Measurements from ENCODE around the gene RIC1.
"Not testable (repeated sequence)": the region's sequence is repeated elsewhere in the genome, so short reads cannot be mapped to it uniquely, and the experiment has no call there.

RIC1 gene

DNA sequence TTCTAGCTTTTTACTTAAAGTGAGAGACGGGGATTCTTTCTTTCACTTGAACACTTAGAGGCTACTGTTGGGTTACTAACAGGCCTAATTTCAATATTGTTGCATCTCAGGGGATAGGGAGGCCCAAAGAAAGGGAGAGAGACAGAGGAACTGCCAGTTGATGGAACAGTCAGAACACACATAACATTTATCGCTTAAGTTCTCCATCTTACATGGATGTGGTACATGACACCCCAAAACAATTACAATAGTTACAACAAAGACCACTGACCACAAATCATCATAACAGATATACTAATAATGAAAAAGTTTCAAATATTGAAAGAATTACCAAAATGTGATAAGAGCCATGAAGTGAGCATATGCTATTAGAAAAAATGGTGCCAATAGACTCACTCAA lies 4.3 kb upstream of the RIC1 start:
- no peak for DNase-seq (ENCODE audit: low read depth, low spot score)

DNA sequence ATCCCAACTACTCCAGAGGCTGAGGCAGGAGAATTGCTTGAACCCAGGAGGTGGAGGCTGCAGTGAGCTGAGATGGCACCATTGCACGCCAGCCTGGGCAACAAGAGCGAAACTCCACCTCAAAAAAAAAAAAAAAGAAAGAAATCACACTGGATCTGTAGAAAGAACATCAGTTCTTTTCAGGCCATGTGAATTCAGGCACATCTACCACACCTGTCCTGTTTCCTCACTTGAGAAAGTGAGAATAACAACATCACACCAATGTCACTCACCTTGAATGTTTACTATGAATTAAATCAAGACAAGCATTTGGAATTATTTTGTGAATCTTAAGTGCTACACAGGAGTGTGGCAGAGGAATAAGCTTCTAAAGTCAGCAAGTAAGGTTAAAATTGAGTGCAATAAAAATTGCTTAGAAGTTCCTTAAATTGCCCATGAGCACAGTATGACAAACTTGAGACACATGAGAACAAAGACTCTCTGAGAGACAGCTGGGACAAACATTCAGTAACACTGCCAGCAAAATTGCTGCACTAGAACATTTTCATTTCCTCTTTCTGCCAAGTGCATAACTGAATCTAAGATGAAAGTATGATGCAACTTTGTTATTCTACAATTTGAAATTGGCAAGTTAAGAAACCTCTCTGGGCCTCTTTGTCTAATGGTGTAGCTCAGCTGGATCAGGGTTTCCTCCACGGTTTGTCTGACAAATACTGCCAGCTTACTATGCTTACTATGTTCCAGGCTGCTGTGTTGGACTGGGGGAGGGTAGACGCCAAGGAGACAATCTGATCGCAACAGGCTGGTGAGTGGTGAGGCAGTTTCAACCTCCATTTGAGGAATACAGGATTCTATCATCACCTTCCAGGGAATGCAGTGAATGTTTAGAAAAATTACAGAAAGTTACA lies 1.9 kb upstream of the RIC1 start:
- peak; percentile 72 for DNase-seq (ENCODE audit: low read depth, low spot score)

DNA sequence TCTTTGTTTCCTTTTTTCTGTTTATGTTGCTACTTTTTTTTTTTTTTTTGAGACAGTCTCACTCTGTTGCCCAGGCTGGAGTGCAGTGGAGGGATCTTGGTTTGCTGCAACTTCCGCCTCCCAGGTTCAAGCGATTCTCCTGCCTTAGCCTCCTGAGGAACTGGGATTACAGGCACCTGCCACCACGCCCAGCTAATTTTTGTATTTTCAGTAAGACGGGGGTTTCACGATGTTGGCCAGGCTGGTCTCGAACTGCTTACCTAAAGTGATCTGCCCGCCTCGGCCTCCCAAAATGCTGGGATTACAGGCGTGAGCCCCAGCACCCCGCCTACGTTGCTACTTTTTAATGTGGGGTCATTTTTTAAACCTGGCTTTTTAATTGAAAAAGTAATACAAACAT lies 1.2 kb upstream of the RIC1 start:
- not testable (repeated sequence) for DNase-seq (ENCODE audit: low read depth, low spot score)

DNA sequence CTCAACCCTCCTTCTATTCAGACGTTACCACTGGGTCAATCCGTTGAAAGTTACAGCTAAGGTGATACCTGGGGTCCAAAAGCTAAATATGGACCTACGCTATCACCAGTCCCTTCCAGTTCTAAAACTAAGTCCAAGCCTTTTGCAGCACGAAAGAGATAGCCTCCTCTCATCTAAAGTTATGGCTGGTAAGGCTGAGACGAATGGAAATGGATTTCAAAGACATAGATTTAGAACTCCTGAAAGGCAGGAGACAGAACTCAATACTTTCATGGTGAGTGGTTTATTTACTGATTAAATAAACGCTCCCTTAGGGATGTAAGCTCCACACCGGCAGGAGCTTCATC lies 751 bp upstream of the RIC1 start:
- no peak for DNase-seq (ENCODE audit: low read depth, low spot score)

DNA sequence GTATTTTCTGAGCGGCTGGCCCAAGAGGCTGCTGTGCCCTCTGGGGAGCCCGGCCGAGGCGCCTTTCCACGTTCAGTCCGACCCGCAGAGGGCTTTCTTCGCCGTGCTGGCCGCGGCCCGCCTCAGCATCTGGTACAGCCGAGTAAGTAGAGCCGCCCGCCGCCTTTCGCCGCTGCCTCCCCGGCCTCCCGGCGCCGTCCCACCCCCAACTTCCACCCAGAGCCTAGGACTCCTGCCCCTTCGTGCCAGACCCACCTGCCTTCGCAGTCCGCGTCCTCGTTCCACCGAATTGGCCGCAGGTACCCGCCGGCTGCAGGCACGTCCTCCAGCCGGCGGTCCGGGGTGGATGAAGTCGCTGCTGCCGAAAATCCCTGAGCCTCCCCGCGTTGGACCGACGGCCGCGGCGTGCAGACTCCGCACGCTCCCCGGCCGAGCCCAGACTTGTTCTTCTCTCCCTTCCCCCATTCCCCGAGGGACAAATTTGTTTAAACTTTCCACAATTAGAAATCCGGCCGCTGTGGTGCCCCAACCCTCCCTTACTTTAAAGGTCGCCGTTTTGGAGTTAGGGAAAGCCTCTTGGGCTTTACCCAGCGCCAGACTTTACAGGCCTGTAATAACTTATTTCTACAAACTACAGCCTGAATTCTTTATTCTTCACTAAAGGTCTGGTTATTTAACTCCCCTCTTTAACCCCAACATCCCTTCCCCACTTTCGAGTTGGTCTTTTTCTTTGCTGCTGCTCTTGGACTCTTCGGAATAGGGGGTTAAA lies 589 bp downstream of the RIC1 start:
- peak; percentile 65 for DNase-seq (ENCODE audit: low read depth, low spot score)

DNA sequence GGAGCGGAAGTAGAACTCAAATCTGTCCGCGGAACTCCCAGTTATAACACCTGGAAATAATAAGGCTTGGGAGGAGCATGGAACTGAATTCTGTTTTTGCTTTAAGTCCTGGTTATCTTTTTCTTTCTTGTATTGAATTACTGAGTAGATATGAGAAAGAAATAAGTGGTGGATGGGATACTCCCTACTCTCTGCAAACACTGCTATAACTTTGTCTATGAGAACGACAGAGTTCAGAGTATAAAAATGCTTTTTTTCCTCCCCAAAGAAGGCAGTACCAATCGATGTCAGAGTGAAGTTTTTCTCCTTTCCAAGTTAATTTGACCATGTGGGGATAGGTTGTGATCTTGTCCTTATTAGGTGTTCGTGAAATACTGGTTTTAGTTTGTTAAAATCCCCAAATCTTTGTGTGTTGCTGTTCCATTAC lies 1.2 kb downstream of the RIC1 start:
- DNase-seq (ENCODE audit: low read depth, low spot score) = peak; percentile 62

DNA sequence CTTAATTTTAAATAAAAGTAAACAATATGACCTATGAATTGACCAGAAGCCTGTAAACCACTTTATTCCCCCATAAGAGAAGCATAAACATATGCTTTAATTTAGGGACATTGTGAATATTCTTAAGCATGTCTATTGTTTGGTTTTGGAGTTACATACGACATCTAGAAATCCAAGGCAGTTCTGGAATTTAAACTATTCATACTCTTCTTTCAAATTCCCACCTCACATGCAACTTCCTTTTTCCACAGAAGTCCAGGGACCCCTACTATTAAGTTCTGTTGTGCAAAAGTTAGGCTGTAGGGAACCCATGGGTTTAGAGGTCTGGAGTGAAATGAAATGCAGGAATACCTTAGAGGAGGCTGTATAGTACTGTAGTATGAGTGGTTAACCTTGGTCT lies 2.1 kb downstream of the RIC1 start:
- peak; percentile 44 for DNase-seq (ENCODE audit: low read depth, low spot score)

DNA sequence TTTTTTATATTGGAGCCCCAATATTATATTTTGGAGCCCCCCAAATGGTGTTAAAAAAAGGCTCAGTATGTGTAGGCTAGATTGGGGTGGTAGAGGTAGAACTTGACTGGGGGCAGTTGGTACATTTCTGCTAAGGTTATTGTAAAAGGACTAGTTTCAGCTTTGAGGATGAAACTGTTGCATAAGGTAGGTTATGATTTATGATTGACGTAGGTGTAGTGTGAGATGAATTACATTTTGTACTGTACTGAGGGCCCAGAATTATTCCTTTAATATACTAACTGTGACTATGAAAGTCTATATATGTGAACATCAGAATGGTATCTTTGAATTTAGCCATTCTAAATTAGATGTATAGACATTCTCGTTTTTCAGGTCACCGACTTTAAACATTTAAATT lies 3.6 kb downstream of the RIC1 start:
- no peak for DNase-seq (ENCODE audit: low read depth, low spot score)

DNA sequence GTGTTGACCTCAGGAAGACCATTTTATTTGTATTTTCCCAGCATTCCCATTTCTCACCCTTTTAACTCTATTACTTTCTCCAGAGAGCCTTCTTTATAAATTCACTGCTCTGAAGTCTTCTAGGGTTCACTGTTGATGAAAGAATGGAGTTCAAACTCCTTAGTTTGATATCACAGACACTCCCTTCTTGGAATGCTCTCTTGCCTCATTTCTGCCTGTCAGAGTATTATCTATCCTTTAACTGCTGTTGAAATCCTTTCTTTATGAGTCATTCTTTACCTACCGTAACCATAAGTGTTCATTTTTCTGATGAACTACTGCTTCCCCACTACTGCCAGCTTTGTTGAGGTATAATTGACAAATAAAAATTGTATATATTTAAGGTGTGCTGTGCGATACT lies 4.3 kb downstream of the RIC1 start:
- DNase-seq (ENCODE audit: low read depth, low spot score) = no peak

DNA sequence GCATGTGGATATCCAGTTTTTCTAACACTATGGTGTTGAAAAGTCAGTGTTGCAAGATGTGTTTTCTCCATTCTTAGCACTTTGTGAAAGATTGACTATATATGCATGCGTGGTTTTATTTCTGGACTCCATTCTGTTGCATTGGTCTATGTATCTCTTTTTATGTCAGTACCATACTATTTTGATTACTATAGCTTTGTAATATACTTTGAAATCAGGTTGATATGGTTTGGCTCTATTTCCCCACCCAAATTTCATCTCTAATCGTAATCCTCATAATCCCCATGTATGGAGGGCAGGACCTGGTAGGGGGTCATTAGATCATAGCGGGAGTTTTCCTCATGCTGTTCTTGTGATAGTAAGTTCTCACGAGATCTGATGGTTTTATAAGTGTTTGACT lies 6.5 kb downstream of the RIC1 start:
- DNase-seq (ENCODE audit: low read depth, low spot score) = no peak

DNA sequence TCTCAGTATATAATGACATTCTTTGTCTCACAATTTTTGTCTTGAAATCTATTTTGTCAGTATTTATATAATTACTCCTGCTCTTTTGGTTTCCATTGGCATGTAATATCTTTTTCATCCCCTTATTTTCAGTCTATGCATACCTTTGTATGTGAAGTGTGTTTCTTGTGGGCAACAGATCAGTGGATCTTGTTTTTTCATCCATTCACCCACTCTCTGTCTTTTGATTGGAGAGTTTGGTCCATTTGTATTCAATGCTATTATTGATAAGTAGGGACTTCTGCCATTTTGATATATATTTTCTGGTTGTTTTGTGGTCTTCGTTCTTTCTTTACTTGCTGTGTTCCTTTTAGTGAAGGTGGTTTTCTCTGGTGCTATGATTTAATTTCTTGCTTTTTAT lies 10.9 kb downstream of the RIC1 start:
- no peak for DNase-seq (ENCODE audit: low read depth, low spot score)

DNA sequence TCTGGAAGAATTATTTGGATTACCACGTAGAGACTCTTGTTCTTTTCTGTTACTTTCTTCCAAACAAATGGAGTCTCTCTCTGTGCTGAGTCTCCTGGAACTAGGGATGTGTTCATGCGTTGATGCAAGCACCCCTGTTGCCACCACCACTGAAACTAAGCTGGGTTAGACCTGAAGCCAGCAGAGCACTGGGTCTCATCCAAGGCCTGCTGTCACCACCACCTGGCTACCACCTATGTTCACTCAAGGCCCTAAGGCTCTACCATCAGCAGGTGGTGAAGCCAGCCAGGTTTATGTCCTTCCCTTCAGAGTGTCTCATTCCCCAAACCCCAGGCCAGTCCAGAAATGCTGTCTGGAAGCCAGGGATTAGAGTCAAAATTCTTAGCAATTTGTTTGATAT lies 13.3 kb downstream of the RIC1 start:
- DNase-seq (ENCODE audit: low read depth, low spot score) = no peak

DNA sequence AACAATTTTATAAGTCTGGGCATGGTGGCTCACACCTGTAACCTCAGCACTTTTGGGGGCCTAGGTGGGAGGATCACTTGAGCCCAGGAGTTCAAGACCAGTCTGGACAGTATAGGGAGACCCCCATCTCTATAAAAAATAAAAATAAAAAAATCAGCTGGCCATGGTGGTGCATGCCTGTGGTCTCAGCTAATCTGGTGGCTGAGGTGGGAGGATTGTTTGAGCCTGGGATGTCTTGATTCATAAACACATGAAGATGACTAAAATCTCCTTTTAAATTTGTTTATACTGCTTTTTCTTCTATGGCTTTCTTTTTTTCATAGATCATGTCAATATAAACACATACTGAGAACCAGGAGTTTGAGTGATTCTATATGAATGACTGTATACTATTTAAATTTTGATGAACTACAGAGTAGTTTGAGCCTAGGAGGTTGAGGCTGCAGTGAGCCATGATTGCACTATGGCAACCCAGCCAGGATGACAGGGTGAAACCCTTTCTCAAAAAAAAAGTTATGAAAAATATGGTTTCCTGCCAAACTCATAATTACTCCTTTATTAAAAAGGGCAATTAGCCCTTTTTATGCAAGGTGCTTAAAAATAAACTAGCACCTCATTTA lies 14.2 kb downstream of the RIC1 start:
- peak; percentile 21 for DNase-seq (ENCODE audit: low read depth, low spot score)

DNA sequence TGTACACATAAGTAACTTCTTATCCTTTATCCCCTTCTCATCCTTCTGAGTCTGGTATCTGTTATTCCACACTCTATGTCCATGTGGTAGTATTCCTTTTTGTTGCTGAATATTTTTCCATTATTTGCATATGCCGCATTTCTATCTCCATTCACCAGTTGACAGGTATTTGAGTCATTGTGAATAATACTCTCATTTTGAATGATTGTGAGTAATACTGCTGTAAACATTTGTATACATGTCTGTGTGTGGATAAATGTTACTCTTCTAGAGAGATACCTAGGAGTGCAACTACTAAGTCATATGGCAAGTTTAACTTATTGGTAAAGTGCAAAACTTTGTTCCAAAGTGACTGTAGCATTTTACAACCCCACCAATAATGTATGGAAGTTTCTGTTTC lies 15.6 kb downstream of the RIC1 start:
- DNase-seq (ENCODE audit: low read depth, low spot score) = no peak

DNA sequence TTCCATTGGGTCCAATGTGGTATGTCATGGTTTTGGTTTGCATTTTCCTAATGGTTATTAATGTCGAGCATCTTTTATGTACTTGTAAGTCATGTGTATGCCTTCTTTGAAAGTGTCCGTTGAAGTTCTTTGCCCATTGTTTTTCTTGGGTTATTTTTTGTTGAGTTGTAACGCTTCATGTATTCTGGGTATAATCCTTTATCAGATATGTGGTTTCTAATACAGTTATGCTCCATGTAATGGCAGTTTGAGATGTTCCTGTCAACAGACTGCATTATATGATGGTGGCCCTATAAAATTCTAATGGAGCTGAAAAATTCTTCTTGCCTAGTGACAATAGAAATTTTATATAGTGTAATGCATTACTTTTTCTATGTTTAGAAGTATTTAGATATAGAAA lies 17.2 kb downstream of the RIC1 start:
- no peak for DNase-seq (ENCODE audit: low read depth, low spot score)

DNA sequence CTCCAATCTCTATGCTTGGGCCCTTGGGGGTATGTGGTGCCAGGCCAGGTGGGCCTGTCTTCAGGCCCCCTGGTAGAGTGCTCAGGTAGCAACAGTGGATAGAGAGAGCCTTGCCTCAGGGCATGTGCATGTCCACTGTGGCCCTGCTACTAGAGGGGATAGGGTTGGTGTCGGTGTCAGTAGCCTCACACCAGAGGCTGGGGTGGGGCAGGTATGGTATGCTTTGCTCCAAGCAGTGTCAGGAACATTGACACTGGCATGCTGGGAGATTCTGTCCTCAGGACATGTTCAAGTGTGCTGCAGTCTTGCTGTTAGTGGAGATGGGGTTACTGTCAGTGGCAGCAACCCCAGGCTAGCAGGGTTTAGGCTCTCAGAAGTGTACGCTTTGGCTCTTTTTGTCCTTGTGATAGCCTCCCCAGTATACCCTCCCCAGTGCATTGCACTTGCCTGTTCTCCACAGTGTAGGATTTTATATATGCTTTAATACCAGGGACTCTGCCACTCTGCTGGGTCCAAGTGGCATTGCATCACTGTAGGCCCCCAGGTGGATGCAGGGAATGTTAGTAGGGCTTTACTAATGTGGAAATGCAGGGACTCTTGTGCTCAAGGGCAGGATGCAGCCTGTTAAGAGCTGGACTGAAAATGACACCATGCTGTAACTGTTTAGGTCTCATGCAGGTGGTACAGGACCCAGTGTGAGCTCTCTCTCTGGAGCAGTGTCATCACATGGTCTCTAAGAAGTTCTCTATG lies 21.6 kb downstream of the RIC1 start:
- DNase-seq (ENCODE audit: low read depth, low spot score) = no peak

DNA sequence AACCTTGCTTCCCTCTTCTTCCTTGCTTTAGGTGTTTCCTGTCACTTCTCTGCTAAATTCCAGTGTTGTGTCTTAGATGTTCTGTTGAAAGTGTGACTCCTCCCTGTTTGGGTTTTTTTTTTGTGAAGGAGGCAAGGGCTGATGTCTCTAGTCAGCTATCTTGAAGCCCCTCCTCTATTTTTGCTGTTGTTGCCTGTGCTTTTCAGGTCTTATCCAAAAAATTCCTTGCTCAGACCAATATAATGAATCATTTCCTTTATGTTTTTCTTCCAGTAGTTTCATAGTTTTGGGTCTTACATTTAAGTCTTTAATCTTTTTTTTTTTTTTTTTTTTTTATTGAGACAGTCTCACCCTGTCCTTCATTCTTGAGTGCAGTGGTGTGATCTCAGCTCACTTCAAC lies 22.3 kb downstream of the RIC1 start:
- DNase-seq (ENCODE audit: low read depth, low spot score) = no peak

DNA sequence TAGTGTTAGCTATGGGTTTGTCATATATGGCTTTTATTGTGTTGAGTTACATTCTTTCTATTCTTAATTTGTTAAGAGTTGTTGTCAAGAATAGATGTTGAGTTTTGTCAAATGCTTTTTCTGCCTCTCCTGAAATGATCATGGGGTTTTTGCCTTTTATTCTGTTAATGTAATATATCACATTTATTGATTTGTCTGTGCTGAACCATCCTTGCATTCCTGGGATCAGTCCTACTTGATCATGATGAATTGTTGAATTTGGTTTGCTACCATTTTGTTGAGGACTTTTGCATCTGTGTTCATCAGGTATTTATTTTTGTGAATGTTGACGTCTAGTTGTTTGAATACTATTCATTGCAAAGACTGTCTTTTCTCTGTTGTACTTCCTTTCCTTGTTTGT lies 23.9 kb downstream of the RIC1 start:
- DNase-seq (ENCODE audit: low read depth, low spot score) = no peak

DNA sequence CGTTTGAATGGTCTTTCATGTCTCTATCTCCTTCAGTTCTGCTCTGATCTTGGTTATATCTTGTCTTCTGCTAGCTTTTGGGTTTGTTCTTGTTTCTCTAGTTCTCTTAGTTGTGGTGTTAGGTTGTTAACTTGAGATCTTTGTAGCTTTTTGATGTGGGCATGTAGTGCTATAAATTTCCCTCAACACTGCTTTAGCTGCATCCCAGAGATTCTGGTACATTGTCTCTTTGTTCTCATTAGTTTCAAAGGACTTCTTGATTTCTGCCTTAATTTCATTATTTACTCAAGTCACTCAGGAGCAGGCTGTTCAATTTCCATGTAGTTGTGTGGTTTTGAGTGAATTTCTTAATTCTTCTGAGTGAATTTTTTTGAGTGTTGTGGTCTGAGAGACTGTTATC lies 33.9 kb downstream of the RIC1 start:
- not testable (repeated sequence) for DNase-seq (ENCODE audit: low read depth, low spot score)

DNA sequence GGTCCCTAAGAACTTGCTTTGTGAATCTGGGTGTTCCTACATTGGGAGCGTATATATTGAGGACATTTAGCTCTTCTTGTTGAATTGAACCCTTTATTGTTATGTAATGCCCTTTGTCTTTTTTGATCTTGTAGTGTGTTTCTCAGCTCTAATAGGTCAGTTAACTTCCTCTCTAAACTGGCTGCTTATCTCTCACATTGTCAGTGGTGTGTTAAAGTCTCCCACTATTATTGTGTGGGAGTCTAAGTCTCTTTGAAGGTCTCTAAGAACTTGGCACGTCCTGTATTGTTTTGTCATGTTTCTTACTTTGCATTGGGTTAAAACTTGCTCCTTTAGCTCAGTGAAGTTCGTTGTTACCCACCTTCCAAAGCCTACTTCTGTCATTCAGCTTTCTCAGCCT lies 36.2 kb downstream of the RIC1 start:
- peak; percentile 41 for DNase-seq (ENCODE audit: low read depth, low spot score)

DNA sequence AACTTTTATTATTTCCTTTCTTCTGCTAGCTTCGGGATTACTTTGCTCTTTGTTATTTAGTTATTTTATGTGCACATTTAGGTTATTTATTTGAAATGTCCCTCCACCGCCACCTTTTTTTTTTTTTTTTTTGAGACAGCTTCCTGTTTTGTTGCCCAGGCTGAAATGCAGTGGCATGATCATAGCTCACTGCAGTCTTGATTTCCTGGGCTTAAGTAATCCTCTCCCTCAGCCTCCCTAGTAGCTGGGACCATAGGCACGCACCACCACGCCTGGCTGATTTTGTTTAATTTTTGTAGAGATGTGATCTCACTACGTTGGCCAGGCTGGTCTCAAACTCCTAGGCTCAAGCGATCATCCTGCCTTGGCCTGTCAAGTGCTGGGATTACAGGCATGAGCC lies 38.5 kb downstream of the RIC1 start:
- no peak for DNase-seq (ENCODE audit: low read depth, low spot score)

DNA sequence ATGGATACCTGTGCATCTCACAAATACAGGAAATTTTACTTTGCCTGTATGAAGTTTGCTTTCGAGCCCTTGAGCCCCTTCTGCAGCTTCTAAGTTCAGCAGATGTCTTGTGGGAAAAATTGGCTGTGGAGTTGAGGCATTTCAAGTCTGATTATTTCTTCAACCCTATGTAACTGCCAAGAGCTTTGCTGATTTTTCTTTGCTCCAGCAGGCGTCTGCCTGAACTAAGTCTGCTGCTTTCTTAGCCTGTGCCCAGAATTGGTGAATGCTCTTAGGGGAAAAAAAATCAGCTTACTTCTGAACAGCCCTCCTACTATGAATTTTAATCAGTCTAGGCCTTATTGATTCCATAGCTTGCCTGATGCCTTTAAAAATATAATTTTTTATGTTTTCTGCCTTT lies 41.2 kb downstream of the RIC1 start:
- DNase-seq (ENCODE audit: low read depth, low spot score) = no peak
